MM.1S (cell line): ENCODE measurements around the gene GALNT4.

Experiments used
- DNase-seq: peaks from one replicate; pipeline ENCODE4 v3.0.0-alpha.2; 2015
- H2AFZ ChIP-seq: fragments of 300-600 bp; sonication (generic); 2 replicates; pipeline ENCODE4 v1.6.0; 2016; ENCODE audit warnings: antibody characterized with exemption, low read length
- H3F3A ChIP-seq: fragments of 300-600 bp; sonication (generic); 2 replicates; pipeline ENCODE4 v1.6.1; 2016; ENCODE audit warnings: mild to moderate bottlenecking, antibody characterized with exemption, low read length, moderate library complexity, mixed read lengths; ENCODE audit not compliant: insufficient read depth
- H3K27ac ChIP-seq: fragments of 300-600 bp; sonication (generic); 2 replicates; pipeline ENCODE4 v1.5.1; 2016; ENCODE audit warnings: mild to moderate bottlenecking, low read length
- H3K27me3 ChIP-seq: fragments of 300-600 bp; sonication (generic); replicated peaks from 2 replicates; pipeline ENCODE4 v1.6.0; 2016; ENCODE audit warnings: low read length; ENCODE audit not compliant: insufficient read depth
- H3K36me3 ChIP-seq: fragments of 300-600 bp; sonication (generic); replicated peaks from 2 replicates; pipeline ENCODE4 v1.6.1; 2016; ENCODE audit warnings: mild to moderate bottlenecking, low read length, mixed read lengths; ENCODE audit not compliant: insufficient read depth
- H3K4me1 ChIP-seq: fragments of 300-600 bp; sonication (generic); 2 replicates; pipeline ENCODE4 v1.6.1; 2016; ENCODE audit warnings: low read length, mixed read lengths
- H3K4me2 ChIP-seq: fragments of 300-600 bp; sonication (generic); 2 replicates; pipeline ENCODE4 v1.6.0; 2016; ENCODE audit warnings: low read depth, low read length
- H3K4me3 ChIP-seq: fragments of 300-600 bp; sonication (generic); 2 replicates; pipeline ENCODE4 v1.5.1; 2016; ENCODE audit warnings: low read length, mixed read lengths
- H3K79me2 ChIP-seq: fragments of 300-600 bp; sonication (generic); 2 replicates; pipeline ENCODE4 v1.6.1; 2016; ENCODE audit warnings: mixed run types, low read length, mixed read lengths
- H3K9ac ChIP-seq: fragments of 300-600 bp; sonication (generic); 2 replicates; pipeline ENCODE4 v1.6.1; 2016; ENCODE audit warnings: low read length, mixed read lengths
- H3K9me2 ChIP-seq: fragments of 300-600 bp; sonication (generic); replicated peaks from 2 replicates; pipeline ENCODE4 v1.6.1; 2016; ENCODE audit warnings: mild to moderate bottlenecking, low read length, mixed read lengths; ENCODE audit not compliant: insufficient read depth
- H3K9me3 ChIP-seq: fragments of 300-600 bp; sonication (generic); replicated peaks from 2 replicates; pipeline ENCODE4 v1.6.1; 2016; ENCODE audit warnings: mild to moderate bottlenecking, low read length, mixed read lengths; ENCODE audit not compliant: insufficient read depth
- H4K20me1 ChIP-seq: fragments of 300-600 bp; sonication (generic); 2 replicates; pipeline ENCODE4 v1.6.1; 2016; ENCODE audit warnings: mild to moderate bottlenecking, low read length, moderate library complexity, mixed read lengths; ENCODE audit not compliant: insufficient read depth
- EZH2 ChIP-seq: fragments of 300-600 bp; sonication (generic); optimal IDR thresholded peaks from 2 replicates; pipeline ENCODE3; 2017; ENCODE audit warnings: low read depth, mild to moderate bottlenecking, antibody characterized with exemption, low read length, mixed read lengths
- EZH2phosphoT487 ChIP-seq: fragments of 300-600 bp; sonication (generic); IDR thresholded peaks from 2 replicates; pipeline ENCODE4 v1.6.1; 2018; ENCODE audit warnings: antibody characterized with exemption, low read length
- TF ChIP-seq, protein P1 (sequence below): fragments of 300-600 bp; sonication (generic); IDR thresholded peaks from 2 replicates; pipeline ENCODE4 v1.5.1; 2016; ENCODE audit warnings: antibody characterized with exemption, low read length, mixed read lengths

Gene GALNT4

GRCh38 chr12:89552376-89552775 is 27.8 kb upstream of the GALNT4 start:
- Histone ChIP-seq H3K9me2 (no peaks in the 10 kb centered on the region), H3K9me3 (no peaks in the 10 kb centered on the region), H3K27ac (no peak overlapping the region), H2AFZ (no peak overlapping the region), H3K27me3 (no peaks in the 10 kb centered on the region), H3K4me1 (no peaks in the 10 kb centered on the region), H4K20me1 (no peaks in the 10 kb centered on the region), H3K9ac (no peak overlapping the region), H3K4me2 (no peak overlapping the region), H3K79me2 (no peaks in the 10 kb centered on the region), H3K4me3 (no peak overlapping the region), H3K36me3 (no peaks in the 10 kb centered on the region), H3F3A (no peaks in the 10 kb centered on the region)
- no peak for DNase-seq
- TF ChIP-seq, protein P1, sequence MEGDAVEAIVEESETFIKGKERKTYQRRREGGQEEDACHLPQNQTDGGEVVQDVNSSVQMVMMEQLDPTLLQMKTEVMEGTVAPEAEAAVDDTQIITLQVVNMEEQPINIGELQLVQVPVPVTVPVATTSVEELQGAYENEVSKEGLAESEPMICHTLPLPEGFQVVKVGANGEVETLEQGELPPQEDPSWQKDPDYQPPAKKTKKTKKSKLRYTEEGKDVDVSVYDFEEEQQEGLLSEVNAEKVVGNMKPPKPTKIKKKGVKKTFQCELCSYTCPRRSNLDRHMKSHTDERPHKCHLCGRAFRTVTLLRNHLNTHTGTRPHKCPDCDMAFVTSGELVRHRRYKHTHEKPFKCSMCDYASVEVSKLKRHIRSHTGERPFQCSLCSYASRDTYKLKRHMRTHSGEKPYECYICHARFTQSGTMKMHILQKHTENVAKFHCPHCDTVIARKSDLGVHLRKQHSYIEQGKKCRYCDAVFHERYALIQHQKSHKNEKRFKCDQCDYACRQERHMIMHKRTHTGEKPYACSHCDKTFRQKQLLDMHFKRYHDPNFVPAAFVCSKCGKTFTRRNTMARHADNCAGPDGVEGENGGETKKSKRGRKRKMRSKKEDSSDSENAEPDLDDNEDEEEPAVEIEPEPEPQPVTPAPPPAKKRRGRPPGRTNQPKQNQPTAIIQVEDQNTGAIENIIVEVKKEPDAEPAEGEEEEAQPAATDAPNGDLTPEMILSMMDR = no peak
- TF ChIP-seq EZH2phosphoT487 (no peak), EZH2 (no peak)

DNA sequence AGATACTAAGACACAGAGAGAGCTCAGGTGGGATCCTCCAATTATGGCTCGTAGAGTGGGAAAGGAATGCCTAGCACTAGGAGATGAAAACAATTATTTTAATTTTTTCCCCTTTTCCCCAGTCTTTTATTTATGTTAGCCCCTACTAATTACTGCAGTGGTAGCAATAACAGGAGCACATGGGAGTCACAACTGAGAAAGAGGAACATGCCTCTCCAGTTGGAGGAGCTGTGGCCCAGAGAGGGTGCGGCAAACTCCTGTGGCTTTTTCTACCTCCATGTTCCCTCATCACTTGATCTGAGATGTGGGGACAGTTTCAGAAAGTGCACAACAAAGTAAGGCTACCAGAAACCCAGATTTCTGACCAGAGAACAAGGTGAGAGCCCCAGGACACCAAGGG is 27.2 kb upstream of the GALNT4 start:
- Histone ChIP-seq H3K79me2 (no peaks in the 10 kb centered on the region), H2AFZ (no peak overlapping the region), H3K9me3 (no peaks in the 10 kb centered on the region), H3K9ac (no peak overlapping the region), H3K4me2 (no peak overlapping the region), H3K36me3 (no peaks in the 10 kb centered on the region), H3F3A (no peaks in the 10 kb centered on the region), H3K9me2 (no peaks in the 10 kb centered on the region), H3K4me1 (no peaks in the 10 kb centered on the region), H3K27ac (no peak overlapping the region), H3K4me3 (no peak overlapping the region), H3K27me3 (no peaks in the 10 kb centered on the region), H4K20me1 (no peaks in the 10 kb centered on the region)
- DNase-seq = no peak
- TF ChIP-seq EZH2phosphoT487 (no peak), EZH2 (no peak)
- TF ChIP-seq, protein P1 = no peak

- no peaks in the 10 kb centered on the region for H3K79me2 ChIP-seq
- H3K4me2 ChIP-seq = no peak overlapping the region
- no peak for DNase-seq
- H3K27ac ChIP-seq = no peak overlapping the region
- H2AFZ ChIP-seq = no peak overlapping the region
- H3K36me3 ChIP-seq = no peaks in the 10 kb centered on the region
- H3K9me2 ChIP-seq = no peaks in the 10 kb centered on the region
- no peaks in the 10 kb centered on the region for H3K27me3 ChIP-seq
- H3K9me3 ChIP-seq = no peaks in the 10 kb centered on the region
- no peaks in the 10 kb centered on the region for H3K4me1 ChIP-seq
- no peak overlapping the region for H3K4me3 ChIP-seq
- H4K20me1 ChIP-seq = no peaks in the 10 kb centered on the region
- no peak overlapping the region for H3K9ac ChIP-seq
- H3F3A ChIP-seq = no peaks in the 10 kb centered on the region
- TF ChIP-seq EZH2 = no peak
- TF ChIP-seq, protein P1 = no peak
- no peak for TF ChIP-seq EZH2phosphoT487
These were observed 22.5 kb upstream of the GALNT4 start for GRCh38 chr12:89547101-89547500.
